ENCODE data around the gene DNER. TPM values are rescaled to one million over a fixed set of nuclear protein-coding genes. Genes with fewer than 3 reads are reported as not detected.

DNER gene
- total RNA-seq, 1 experiment from 2014 or later = 3.7 TPM

DNA sequence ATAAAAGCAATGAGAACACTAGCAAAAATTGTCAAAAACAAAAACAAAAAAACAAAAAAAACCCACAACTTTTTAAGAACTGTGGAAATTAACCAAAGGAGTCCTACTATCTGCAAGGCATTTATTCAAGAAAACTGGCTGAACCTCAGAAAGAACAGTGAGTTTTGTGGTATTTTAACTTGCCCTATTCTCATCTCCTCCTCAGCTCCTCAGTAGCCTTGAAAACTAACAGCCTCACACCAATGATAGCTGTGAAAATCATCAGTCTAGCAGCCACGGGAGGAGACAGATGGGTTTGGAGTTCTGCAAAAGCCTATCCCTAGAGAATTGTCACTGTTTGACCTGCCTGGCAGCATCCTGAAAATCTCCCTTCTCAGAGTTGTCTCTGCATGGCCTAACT is 20.1 kb upstream of the DNER start:
- Mint-ChIP-seq H3K4me1 (peaks cover 30% of the 10 kb centered on the region), H3K4me3 (no peak overlapping the region), H3K27ac (peak overlapping the region; percentile 88), H3K36me3 (peaks cover 26% of the 10 kb centered on the region), H3K27me3 (ENCODE audit: low read depth) (no peaks in the 10 kb centered on the region; the same call in 1 of the 2 replicates), H3K9me3 (peaks cover 28% of the 10 kb centered on the region)
- ATAC-seq (no peak), DNase-seq (ENCODE audit: low spot score) (no peak)
- TF ChIP-seq PRRX2 (CRISPR knock-in tag; IDR thresholded peaks at IDR 0.05) (no peak), SMAD4 (CRISPR knock-in tag; IDR thresholded peaks at IDR 0.05) (no peak), NFE2L1 (CRISPR knock-in tag; IDR thresholded peaks at IDR 0.05) (no peak), ZNF416 (CRISPR knock-in tag; IDR thresholded peaks at IDR 0.05) (no peak), ZNF671 (CRISPR knock-in tag; IDR thresholded peaks at IDR 0.05) (no peak), FOXP1 (CRISPR knock-in tag; IDR thresholded peaks at IDR 0.05; ENCODE audit: borderline replicate concordance) (no peak), NR2C2 (CRISPR knock-in tag; IDR thresholded peaks at IDR 0.05) (no peak), RELA (CRISPR knock-in tag; IDR thresholded peaks at IDR 0.05; ENCODE audit: borderline replicate concordance) (no peak), GRHL2 (CRISPR knock-in tag; IDR thresholded peaks at IDR 0.05; ENCODE audit: insufficient replicate concordance, severe bottlenecking) (no peak), CREM (CRISPR knock-in tag; IDR thresholded peaks at IDR 0.05) (no peak)
- TF ChIP-seq, protein P1, sequence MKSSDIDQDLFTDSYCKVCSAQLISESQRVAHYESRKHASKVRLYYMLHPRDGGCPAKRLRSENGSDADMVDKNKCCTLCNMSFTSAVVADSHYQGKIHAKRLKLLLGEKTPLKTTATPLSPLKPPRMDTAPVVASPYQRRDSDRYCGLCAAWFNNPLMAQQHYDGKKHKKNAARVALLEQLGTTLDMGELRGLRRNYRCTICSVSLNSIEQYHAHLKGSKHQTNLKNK (CRISPR knock-in tag; IDR thresholded peaks at IDR 0.05) = no peak
- TF ChIP-seq, protein P2, sequence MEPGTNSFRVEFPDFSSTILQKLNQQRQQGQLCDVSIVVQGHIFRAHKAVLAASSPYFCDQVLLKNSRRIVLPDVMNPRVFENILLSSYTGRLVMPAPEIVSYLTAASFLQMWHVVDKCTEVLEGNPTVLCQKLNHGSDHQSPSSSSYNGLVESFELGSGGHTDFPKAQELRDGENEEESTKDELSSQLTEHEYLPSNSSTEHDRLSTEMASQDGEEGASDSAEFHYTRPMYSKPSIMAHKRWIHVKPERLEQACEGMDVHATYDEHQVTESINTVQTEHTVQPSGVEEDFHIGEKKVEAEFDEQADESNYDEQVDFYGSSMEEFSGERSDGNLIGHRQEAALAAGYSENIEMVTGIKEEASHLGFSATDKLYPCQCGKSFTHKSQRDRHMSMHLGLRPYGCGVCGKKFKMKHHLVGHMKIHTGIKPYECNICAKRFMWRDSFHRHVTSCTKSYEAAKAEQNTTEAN (CRISPR knock-in tag; IDR thresholded peaks at IDR 0.05) = no peak
- TF ChIP-seq, protein P3, sequence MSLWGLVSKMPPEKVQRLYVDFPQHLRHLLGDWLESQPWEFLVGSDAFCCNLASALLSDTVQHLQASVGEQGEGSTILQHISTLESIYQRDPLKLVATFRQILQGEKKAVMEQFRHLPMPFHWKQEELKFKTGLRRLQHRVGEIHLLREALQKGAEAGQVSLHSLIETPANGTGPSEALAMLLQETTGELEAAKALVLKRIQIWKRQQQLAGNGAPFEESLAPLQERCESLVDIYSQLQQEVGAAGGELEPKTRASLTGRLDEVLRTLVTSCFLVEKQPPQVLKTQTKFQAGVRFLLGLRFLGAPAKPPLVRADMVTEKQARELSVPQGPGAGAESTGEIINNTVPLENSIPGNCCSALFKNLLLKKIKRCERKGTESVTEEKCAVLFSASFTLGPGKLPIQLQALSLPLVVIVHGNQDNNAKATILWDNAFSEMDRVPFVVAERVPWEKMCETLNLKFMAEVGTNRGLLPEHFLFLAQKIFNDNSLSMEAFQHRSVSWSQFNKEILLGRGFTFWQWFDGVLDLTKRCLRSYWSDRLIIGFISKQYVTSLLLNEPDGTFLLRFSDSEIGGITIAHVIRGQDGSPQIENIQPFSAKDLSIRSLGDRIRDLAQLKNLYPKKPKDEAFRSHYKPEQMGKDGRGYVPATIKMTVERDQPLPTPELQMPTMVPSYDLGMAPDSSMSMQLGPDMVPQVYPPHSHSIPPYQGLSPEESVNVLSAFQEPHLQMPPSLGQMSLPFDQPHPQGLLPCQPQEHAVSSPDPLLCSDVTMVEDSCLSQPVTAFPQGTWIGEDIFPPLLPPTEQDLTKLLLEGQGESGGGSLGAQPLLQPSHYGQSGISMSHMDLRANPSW (CRISPR knock-in tag; conservative IDR thresholded peaks at IDR 0.05; ENCODE audit: low read depth) = no peak
- TF ChIP-seq, protein P4, sequence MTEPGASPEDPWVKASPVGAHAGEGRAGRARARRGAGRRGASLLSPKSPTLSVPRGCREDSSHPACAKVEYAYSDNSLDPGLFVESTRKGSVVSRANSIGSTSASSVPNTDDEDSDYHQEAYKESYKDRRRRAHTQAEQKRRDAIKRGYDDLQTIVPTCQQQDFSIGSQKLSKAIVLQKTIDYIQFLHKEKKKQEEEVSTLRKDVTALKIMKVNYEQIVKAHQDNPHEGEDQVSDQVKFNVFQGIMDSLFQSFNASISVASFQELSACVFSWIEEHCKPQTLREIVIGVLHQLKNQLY (CRISPR knock-in tag; IDR thresholded peaks at IDR 0.05) = no peak
- TF ChIP-seq, protein P5, sequence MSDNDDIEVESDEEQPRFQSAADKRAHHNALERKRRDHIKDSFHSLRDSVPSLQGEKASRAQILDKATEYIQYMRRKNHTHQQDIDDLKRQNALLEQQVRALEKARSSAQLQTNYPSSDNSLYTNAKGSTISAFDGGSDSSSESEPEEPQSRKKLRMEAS (CRISPR knock-in tag; IDR thresholded peaks at IDR 0.05) = no peak
- TF ChIP-seq, protein P6, sequence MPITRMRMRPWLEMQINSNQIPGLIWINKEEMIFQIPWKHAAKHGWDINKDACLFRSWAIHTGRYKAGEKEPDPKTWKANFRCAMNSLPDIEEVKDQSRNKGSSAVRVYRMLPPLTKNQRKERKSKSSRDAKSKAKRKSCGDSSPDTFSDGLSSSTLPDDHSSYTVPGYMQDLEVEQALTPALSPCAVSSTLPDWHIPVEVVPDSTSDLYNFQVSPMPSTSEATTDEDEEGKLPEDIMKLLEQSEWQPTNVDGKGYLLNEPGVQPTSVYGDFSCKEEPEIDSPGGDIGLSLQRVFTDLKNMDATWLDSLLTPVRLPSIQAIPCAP (CRISPR knock-in tag; IDR thresholded peaks at IDR 0.05) = no peak
- POLR2A ChIA-PET = no interaction called here
- CTCF ChIA-PET = interaction anchor here (1.0 kb wide), 1 partner anchor 47 kb away, joined by 3 read pairs; no protein-coding TSS in a partner anchor

DNA sequence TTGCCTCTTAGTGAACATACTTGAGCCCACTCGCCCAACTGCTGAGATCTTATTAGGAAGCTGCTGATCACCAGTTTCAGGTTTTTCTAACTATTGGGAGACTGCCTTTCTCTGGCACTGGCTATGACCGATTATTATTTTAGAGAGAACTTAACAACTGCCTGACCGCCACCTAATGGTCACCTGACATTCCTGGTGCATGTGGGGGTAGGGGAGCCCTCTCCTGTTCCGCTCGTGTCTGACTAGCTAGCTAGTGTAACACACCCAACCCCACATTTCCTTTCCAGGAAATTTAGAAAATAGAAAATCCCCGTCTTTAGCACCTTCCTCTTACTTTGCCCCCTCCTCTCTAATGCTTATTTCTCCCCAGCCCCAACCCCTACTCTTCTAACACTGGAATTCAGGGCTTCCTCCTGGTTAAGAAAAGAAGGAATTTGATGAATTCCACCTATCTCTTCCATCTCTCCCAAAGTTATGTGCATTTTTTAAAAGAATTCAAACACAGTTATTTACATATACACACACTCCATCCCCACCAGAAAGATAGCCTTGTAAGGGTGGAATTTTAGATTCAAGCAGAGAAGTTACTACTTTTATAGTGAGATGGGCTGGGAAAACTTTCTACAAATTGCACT is 19.4 kb upstream of the DNER start:
- Mint-ChIP-seq H3K4me1 (peaks cover 30% of the 10 kb centered on the region), H3K27me3 (ENCODE audit: low read depth) (no peaks in the 10 kb centered on the region; the same call in 1 of the 2 replicates), H3K27ac (peak overlapping the region; percentile 88), H3K4me3 (no peak overlapping the region), H3K36me3 (peaks cover 19% of the 10 kb centered on the region), H3K9me3 (peaks cover 21% of the 10 kb centered on the region)
- no peak for DNase-seq (ENCODE audit: low spot score)
- ChIA-PET POLR2A (no interaction called here), CTCF (interaction anchor here (1.0 kb wide), 1 partner anchor 48 kb away, joined by 3 read pairs; no protein-coding TSS in a partner anchor)
- TF ChIP-seq, protein P7, sequence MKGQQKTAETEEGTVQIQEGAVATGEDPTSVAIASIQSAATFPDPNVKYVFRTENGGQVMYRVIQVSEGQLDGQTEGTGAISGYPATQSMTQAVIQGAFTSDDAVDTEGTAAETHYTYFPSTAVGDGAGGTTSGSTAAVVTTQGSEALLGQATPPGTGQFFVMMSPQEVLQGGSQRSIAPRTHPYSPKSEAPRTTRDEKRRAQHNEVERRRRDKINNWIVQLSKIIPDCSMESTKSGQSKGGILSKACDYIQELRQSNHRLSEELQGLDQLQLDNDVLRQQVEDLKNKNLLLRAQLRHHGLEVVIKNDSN (CRISPR knock-in tag; IDR thresholded peaks at IDR 0.05) = peak; percentile 9; the same call in 1 of the 2 replicates
- TF ChIP-seq, protein P8, sequence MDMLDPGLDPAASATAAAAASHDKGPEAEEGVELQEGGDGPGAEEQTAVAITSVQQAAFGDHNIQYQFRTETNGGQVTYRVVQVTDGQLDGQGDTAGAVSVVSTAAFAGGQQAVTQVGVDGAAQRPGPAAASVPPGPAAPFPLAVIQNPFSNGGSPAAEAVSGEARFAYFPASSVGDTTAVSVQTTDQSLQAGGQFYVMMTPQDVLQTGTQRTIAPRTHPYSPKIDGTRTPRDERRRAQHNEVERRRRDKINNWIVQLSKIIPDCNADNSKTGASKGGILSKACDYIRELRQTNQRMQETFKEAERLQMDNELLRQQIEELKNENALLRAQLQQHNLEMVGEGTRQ (CRISPR knock-in tag; IDR thresholded peaks at IDR 0.05) = peak; percentile 55; the same call in 1 of the 2 replicates
- TF ChIP-seq GABPB1 (CRISPR knock-in tag; IDR thresholded peaks at IDR 0.05) = no peak
- peak; percentile 89 for ATAC-seq

Measured in WTC11 (cell line).